MM.1S (cell line): ENCODE data around the gene TELO2.

Source experiments
- EZH2 ChIP-seq: fragments of 300-600 bp; sonication (generic); optimal IDR thresholded peaks from 2 replicates; pipeline ENCODE3; 2017; ENCODE audit warnings: low read depth, mild to moderate bottlenecking, antibody characterized with exemption, low read length, mixed read lengths
- EZH2phosphoT487 ChIP-seq: fragments of 300-600 bp; sonication (generic); IDR thresholded peaks from 2 replicates; pipeline ENCODE4 v1.6.1; 2018; ENCODE audit warnings: antibody characterized with exemption, low read length
- TF ChIP-seq, protein P1 (sequence below): fragments of 300-600 bp; sonication (generic); IDR thresholded peaks from 2 replicates; pipeline ENCODE4 v1.5.1; 2016; ENCODE audit warnings: antibody characterized with exemption, low read length, mixed read lengths

DNA sequence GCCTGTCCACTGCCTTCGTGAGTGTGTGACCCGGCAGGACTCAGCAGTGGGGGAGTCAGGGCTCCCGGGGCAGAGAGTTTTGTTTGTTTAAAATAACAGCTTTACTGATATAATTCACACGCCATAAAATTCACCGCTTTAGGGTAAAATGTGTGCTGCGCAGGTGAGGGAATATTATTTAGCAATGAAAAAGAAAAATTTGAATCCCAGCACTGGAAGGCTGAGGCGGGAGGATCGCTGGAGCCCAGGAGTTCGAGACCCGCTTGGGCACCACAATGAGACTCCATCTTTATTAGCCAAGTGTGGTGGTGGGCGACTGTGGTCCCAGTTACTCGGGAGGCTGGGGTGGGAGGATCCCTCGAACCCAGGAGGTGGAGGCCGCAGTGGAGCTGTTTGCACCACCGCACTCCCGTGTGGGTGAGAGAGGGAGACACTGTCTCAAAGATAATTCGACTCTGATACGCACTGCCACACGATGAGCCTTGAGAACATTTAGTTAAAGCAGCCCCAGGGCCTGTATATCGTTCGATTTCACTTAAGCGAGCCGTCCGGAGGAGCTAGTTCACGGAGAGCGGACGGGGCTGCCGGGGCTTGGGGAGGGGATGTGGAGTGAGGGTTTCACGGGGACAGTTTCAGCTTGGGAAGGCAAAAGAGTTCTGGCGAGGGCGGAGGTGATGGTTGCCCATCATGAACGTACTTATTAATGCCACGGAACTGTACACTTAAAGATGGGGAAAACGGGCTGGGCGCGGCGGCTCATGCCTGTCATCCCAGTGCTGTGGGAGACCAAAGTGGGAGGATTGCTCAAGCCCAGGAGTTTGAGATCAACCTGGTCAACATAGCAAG lies 10.2 kb downstream of the TELO2 start:
- TF ChIP-seq, protein P1, sequence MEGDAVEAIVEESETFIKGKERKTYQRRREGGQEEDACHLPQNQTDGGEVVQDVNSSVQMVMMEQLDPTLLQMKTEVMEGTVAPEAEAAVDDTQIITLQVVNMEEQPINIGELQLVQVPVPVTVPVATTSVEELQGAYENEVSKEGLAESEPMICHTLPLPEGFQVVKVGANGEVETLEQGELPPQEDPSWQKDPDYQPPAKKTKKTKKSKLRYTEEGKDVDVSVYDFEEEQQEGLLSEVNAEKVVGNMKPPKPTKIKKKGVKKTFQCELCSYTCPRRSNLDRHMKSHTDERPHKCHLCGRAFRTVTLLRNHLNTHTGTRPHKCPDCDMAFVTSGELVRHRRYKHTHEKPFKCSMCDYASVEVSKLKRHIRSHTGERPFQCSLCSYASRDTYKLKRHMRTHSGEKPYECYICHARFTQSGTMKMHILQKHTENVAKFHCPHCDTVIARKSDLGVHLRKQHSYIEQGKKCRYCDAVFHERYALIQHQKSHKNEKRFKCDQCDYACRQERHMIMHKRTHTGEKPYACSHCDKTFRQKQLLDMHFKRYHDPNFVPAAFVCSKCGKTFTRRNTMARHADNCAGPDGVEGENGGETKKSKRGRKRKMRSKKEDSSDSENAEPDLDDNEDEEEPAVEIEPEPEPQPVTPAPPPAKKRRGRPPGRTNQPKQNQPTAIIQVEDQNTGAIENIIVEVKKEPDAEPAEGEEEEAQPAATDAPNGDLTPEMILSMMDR, result no peak
- TF ChIP-seq EZH2, result no peak
- TF ChIP-seq EZH2phosphoT487, result no peak
